ENCODE measurements around the gene ZFP57.
A peak's percentile ranks its signal among the peaks of the same experiment; 100 is the strongest.

DNA sequence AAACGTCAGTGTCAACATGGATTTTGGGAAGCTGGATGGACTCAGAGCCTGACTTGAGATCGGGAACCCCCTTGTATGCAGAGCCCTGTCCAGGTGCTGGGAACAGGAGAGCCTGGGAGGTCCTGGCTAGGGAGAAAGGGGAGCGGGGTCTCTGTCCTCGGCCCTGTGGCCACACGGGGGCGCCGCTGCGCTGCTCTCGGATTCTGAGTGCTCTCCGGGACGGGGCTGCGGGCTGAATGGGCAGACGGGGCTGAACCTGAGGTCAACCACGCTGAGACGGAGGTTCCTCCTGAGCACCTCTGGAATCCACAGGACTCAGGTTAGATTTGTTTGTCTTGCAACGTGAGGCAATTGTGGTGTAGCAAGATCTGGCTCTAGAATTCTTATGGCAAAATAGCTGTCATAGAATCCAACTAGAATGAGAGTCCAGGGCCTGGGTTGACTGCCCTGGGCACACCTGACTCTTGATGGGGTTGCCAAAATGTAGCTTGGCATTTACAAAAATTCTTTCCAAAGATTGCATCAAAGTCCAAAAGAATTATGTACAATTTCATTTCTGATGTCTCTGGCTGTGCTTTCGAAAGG, 21.7 kb upstream of the ZFP57 start:
- TF ChIP-seq CTCF (IDR thresholded peaks at IDR 0.05) (peak; percentile 19 to 79 (median 36)), POLR2A (IDR thresholded peaks at IDR 0.05) (no peak), EP300 (IDR thresholded peaks at IDR 0.05) (no peak)
